Fibroblast of mammary gland (primary cell): Measurements from ENCODE around the gene SRGAP1.

ENCODE experiments used
- DNase-seq: peaks from one replicate; pipeline ENCODE4 v3.0.0-alpha.2; 2010; ENCODE audit warnings: low read depth
- H3K4me3 ChIP-seq: 2 replicates; pipeline ENCODE4 v1.5.1; 2011; ENCODE audit warnings: low read depth, mild to moderate bottlenecking, low read length, moderate library complexity; ENCODE audit not compliant: control insufficient read depth
- CTCF ChIP-seq: conservative IDR thresholded peaks from 2 replicates; pipeline ENCODE4 v1.5.1; 2011; ENCODE audit warnings: low read depth, low read length, inconsistent platforms; ENCODE audit not compliant: control insufficient read depth, insufficient read depth

The SRGAP1 gene

GRCh38 chr12:63952995-63953394 is 108.5 kb downstream of the SRGAP1 start:
- no peak overlapping the region for H3K4me3 ChIP-seq
- no peak for TF ChIP-seq CTCF

GRCh38 chr12:63955831-63956666 is 111.5 kb downstream of the SRGAP1 start:
- peak; percentile 94 for DNase-seq
- no peak for TF ChIP-seq CTCF
- H3K4me3 ChIP-seq = no peak overlapping the region

More at GRCh38 chr12:63952995-63953394, 108.5 kb downstream of the SRGAP1 start:
- DNase-seq = no peak

GRCh38 chr12:63957496-63957895 is 113.0 kb downstream of the SRGAP1 start:
- no peak for TF ChIP-seq CTCF
- no peak for DNase-seq
- no peak overlapping the region for H3K4me3 ChIP-seq

GRCh38 chr12:63958876-63959580 is 114.5 kb downstream of the SRGAP1 start:
- no peak for DNase-seq
- no peak overlapping the region for H3K4me3 ChIP-seq
- no peak for TF ChIP-seq CTCF

- no peak for TF ChIP-seq CTCF
- H3K4me3 ChIP-seq = no peak overlapping the region
- no peak for DNase-seq
These were observed 116.5 kb downstream of the SRGAP1 start for GRCh38 chr12:63961048-63961447.

- no peak overlapping the region for H3K4me3 ChIP-seq
- TF ChIP-seq CTCF = no peak
- DNase-seq = peak; percentile 33
These were observed 117.0 kb downstream of the SRGAP1 start for GRCh38 chr12:63961543-63961942.

- DNase-seq = no peak
- TF ChIP-seq CTCF = no peak
- H3K4me3 ChIP-seq = no peak overlapping the region
These were observed 119.4 kb downstream of the SRGAP1 start for GRCh38 chr12:63963868-63964267.
